Measurements from ENCODE around the gene SPDYE4.

The SPDYE4 gene

GRCh38 chr17:8706431-8706830, 51.9 kb downstream of the SPDYE4 start:
- Histone ChIP-seq H3K4me2 (ENCODE audit: low read length) (no peak overlapping the region), H3K4me1 (ENCODE audit: insufficient read depth, low read length, severe bottlenecking) (no peaks in the 10 kb centered on the region), H3K9ac (ENCODE audit: low read length) (no peak overlapping the region), H3F3A (ENCODE audit: insufficient read depth, low read length) (no peaks in the 10 kb centered on the region), H3K27me3 (ENCODE audit: insufficient read depth, low read length) (no peaks in the 10 kb centered on the region), H3K9me3 (ENCODE audit: low read length) (no peaks in the 10 kb centered on the region), H3K36me3 (ENCODE audit: insufficient read depth, low read length) (no peaks in the 10 kb centered on the region), H3K9me2 (ENCODE audit: low read depth, low read length) (no peaks in the 10 kb centered on the region), H3K27ac (ENCODE audit: low read depth, low read length, poor library complexity, severe bottlenecking) (no peak overlapping the region), H3K79me2 (ENCODE audit: insufficient read depth, low read length) (no peaks in the 10 kb centered on the region), H2AFZ (ENCODE audit: low read length) (no peak overlapping the region), H3K4me3 (ENCODE audit: low read depth, low read length, poor library complexity, severe bottlenecking) (no peak overlapping the region), H4K20me1 (ENCODE audit: insufficient read depth, low read length) (no peaks in the 10 kb centered on the region)
- TF ChIP-seq CTCF (IDR thresholded peaks at IDR 0.05; ENCODE audit: low read length), result no peak
- TF ChIP-seq EZH2 (IDR thresholded peaks at IDR 0.05; ENCODE audit: borderline replicate concordance, low read length), result no peak

- no peaks in the 10 kb centered on the region for H3F3A ChIP-seq (ENCODE audit: insufficient read depth, low read length)
- H3K9ac ChIP-seq (ENCODE audit: low read length), result no peak overlapping the region
- H3K27ac ChIP-seq (ENCODE audit: low read depth, low read length, poor library complexity, severe bottlenecking), result no peak overlapping the region
- H3K79me2 ChIP-seq (ENCODE audit: insufficient read depth, low read length), result no peaks in the 10 kb centered on the region
- no peak overlapping the region for H3K4me3 ChIP-seq (ENCODE audit: low read depth, low read length, poor library complexity, severe bottlenecking)
- H3K36me3 ChIP-seq (ENCODE audit: insufficient read depth, low read length), result no peaks in the 10 kb centered on the region
- no peaks in the 10 kb centered on the region for H3K27me3 ChIP-seq (ENCODE audit: insufficient read depth, low read length)
- H2AFZ ChIP-seq (ENCODE audit: low read length), result no peak overlapping the region
- no peaks in the 10 kb centered on the region for H3K9me3 ChIP-seq (ENCODE audit: low read length)
- TF ChIP-seq CTCF (IDR thresholded peaks at IDR 0.05; ENCODE audit: low read length) (no peak), EZH2 (IDR thresholded peaks at IDR 0.05; ENCODE audit: borderline replicate concordance, low read length) (no peak)
- H4K20me1 ChIP-seq (ENCODE audit: insufficient read depth, low read length), result no peaks in the 10 kb centered on the region
- no peaks in the 10 kb centered on the region for H3K9me2 ChIP-seq (ENCODE audit: low read depth, low read length)
- no peaks in the 10 kb centered on the region for H3K4me1 ChIP-seq (ENCODE audit: insufficient read depth, low read length, severe bottlenecking)
- no peak overlapping the region for H3K4me2 ChIP-seq (ENCODE audit: low read length)
These were observed 52.9 kb downstream of the SPDYE4 start for GRCh38 chr17:8705427-8705826.

- H3K36me3 ChIP-seq (ENCODE audit: insufficient read depth, low read length), result no peaks in the 10 kb centered on the region
- H3K4me3 ChIP-seq (ENCODE audit: low read depth, low read length, poor library complexity, severe bottlenecking), result no peak overlapping the region
- no peak overlapping the region for H3K9ac ChIP-seq (ENCODE audit: low read length)
- TF ChIP-seq CTCF (IDR thresholded peaks at IDR 0.05; ENCODE audit: low read length) (no peak), EZH2 (IDR thresholded peaks at IDR 0.05; ENCODE audit: borderline replicate concordance, low read length) (no peak)
- no peaks in the 10 kb centered on the region for H3K9me2 ChIP-seq (ENCODE audit: low read depth, low read length)
- H2AFZ ChIP-seq (ENCODE audit: low read length), result no peak overlapping the region
- H3K9me3 ChIP-seq (ENCODE audit: low read length), result no peaks in the 10 kb centered on the region
- no peak overlapping the region for H3K4me2 ChIP-seq (ENCODE audit: low read length)
- H3K27ac ChIP-seq (ENCODE audit: low read depth, low read length, poor library complexity, severe bottlenecking), result no peak overlapping the region
- no peaks in the 10 kb centered on the region for H3K4me1 ChIP-seq (ENCODE audit: insufficient read depth, low read length, severe bottlenecking)
- no peaks in the 10 kb centered on the region for H4K20me1 ChIP-seq (ENCODE audit: insufficient read depth, low read length)
- H3F3A ChIP-seq (ENCODE audit: insufficient read depth, low read length), result no peaks in the 10 kb centered on the region
- no peaks in the 10 kb centered on the region for H3K27me3 ChIP-seq (ENCODE audit: insufficient read depth, low read length)
- no peaks in the 10 kb centered on the region for H3K79me2 ChIP-seq (ENCODE audit: insufficient read depth, low read length)
These were observed 55.3 kb downstream of the SPDYE4 start for GRCh38 chr17:8703001-8703400.

All from OCI-LY1 (cell line).